VCaP (cell line): Measurements from ENCODE around the gene NUDT6.
A peak's percentile ranks its signal among the peaks of the same experiment; 100 is the strongest.

Source experiments
- H3K27ac ChIP-seq: fragments of 450-650 bp; 2 replicates; pipeline ENCODE4 v1.5.1; 2017
- TF ChIP-seq, protein P1 (sequence below): fragments of 450-650 bp; conservative IDR thresholded peaks from 2 replicates; pipeline ENCODE4 v1.5.1; 2017; ENCODE audit warnings: mild to moderate bottlenecking, moderate library complexity

NUDT6 gene

DNA sequence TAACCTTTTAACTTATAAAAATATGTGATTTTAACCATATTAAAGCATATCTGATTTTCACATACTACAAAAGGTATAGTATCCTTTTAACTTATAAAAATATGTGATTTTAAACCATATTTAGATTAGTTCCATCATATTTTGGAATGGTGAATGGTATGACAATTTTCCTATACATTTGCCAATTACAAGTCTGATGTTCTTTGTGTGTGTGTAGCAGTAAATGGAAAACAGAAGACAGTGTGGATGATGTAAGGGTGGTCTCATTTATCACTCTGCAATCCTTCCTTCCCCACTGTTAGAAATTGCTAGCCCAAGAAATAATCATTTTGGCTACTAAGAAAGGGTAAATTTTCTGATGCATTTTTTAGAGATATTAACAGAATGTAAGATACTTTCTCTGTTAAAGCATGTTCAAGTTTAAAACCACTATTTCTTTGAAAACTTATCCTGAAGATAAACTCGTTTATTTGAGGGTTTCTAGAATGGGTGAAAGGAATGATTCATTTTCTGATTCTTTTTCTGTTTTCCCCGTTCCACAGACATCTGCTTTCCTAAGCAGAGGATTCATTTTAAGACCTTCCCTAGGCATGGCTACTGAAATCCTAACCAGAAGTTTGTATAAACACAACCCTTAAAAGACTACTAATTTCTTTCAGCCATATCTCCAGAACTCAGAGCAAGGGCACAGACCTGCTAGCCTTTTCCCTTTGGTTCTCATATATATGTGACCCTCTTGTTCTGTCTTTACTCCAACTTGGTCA is 21.0 kb downstream of the NUDT6 start:
- TF ChIP-seq, protein P1, sequence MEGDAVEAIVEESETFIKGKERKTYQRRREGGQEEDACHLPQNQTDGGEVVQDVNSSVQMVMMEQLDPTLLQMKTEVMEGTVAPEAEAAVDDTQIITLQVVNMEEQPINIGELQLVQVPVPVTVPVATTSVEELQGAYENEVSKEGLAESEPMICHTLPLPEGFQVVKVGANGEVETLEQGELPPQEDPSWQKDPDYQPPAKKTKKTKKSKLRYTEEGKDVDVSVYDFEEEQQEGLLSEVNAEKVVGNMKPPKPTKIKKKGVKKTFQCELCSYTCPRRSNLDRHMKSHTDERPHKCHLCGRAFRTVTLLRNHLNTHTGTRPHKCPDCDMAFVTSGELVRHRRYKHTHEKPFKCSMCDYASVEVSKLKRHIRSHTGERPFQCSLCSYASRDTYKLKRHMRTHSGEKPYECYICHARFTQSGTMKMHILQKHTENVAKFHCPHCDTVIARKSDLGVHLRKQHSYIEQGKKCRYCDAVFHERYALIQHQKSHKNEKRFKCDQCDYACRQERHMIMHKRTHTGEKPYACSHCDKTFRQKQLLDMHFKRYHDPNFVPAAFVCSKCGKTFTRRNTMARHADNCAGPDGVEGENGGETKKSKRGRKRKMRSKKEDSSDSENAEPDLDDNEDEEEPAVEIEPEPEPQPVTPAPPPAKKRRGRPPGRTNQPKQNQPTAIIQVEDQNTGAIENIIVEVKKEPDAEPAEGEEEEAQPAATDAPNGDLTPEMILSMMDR = no peak
- H3K27ac ChIP-seq = no peak overlapping the region

DNA sequence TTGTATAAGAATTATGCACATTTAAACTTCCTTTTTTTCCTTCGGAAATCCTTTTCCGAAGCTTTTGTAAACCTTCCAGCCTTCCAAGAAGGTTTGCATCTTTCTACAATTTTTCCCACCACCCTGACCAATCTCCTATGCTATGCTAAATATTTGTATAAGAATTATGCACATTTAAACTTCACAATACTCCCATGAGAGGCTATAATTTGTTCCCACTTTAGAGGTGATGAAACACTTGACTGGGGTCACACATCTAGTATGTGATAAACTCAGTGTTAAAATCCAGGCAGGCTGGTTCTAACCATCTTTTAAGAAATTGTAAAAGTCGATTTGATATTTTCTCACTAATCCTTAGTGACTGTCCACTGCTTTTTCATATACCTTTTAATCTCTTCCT is 22.1 kb downstream of the NUDT6 start:
- H3K27ac ChIP-seq = no peak overlapping the region
- TF ChIP-seq, protein P1 = no peak

DNA sequence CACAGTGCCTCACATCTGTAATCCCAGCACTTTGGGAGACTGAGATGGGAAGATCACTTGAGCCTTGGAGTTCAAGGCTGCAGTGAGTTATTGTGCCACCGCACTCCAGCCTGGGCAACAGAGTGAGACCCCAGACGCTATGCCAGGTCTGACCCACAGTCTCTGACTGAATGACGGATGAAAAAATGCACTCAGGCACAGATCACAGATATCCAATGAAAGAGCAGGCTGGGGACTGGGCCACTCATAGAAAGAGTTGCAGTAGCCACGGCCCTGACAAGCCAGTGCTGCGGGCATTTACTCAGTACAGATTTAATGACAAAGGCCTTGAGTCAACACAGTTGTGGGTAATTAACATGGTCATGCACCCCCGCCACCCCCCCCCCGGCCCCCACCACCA is 22.7 kb downstream of the NUDT6 start:
- TF ChIP-seq, protein P1 = no peak
- no peak overlapping the region for H3K27ac ChIP-seq

DNA sequence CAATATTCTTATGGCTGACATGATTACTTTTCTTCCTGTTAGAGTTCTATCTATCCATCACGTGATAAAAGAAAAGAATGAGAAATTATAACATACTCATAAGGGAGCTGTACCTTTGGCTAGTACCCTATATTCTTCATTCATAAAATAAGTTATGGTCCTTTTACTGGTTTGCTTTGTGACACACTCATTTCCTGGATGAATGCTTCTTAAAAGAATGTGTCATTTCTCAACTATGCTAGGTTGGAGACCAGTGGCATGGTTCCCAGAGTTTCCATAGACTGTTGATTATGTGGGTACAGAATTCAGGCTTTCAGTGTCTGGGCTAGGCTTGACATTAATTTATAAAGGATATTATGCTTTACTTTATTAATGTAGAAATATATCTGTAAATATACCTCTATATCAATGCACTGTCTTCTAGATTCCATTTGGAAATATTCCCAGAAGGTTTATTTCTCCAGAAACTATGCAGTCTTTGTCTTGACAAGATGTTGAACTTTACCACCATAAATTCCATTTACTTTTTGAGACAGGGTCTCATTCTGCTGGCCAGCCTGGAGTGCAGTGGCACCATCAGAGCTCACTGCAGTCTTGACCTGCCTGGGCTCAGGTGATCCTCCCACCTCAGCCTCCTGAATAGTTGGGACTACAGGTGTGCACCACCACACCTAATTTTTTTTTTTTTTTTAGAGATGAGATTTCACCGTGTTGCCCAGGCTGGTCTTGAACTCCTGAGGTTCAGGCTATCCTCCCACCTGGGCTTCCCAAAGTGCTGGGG is 23.8 kb downstream of the NUDT6 start:
- H3K27ac ChIP-seq = no peak overlapping the region
- TF ChIP-seq, protein P1 = no peak

DNA sequence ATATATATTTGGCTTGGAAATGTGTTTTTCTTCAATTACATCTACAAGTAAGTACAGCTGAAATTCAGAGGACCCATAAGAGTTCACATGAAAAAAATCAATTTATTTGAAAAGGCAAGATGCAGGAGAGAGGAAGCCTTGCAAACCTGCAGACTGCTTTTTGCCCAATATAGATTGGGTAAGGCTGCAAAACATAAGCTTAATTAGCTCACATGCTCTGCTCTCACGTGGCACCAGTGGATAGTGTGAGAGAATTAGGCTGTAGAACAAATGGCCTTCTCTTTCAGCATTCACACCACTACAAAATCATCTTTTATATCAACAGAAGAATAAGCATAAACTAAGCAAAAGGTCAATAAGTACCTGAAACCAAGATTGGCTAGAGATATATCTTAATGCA is 26.1 kb downstream of the NUDT6 start:
- TF ChIP-seq, protein P1 = no peak
- H3K27ac ChIP-seq = peak overlapping the region; percentile 34

DNA sequence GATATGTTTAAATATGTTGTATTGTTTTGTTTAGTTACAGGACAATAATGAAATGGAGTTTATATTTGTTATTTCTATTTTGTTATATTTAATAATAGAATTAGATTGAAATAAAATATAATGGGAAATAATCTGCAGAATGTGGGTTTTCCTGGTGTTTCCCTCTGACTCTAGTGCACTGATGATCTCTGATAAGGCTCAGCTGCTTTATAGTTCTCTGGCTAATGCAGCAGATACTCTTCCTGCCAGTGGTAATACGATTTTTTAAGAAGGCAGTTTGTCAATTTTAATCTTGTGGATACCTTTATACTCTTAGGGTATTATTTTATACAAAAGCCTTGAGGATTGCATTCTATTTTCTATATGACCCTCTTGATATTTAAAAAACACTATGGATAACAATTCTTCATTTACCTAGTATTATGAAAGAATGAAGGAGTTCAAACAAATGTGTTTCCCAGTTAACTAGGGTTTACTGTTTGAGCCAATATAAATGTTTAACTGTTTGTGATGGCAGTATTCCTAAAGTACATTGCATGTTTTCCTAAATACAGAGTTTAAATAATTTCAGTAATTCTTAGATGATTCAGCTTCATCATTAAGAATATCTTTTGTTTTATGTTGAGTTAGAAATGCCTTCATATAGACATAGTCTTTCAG is 26.9 kb downstream of the NUDT6 start:
- H3K27ac ChIP-seq = peak overlapping the region; percentile 34
- TF ChIP-seq, protein P1 = no peak

DNA sequence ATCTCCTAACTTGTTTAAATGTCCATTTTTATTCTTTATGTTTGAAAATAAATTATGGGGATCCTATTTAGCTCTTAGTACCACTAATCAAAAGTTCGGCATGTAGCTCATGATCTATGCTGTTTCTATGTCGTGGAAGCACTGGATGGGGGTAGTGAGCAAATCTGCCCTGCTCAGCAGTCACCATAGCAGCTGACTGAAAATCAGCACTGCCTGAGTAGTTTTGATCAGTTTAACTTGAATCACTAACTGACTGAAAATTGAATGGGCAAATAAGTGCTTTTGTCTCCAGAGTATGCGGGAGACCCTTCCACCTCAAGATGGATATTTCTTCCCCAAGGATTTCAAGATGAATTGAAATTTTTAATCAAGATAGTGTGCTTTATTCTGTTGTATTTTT is 27.6 kb downstream of the NUDT6 start:
- TF ChIP-seq, protein P1 = no peak
- H3K27ac ChIP-seq = peak overlapping the region; percentile 34; the same call in 1 of the 2 replicates
